Testis (tissue), 2 donors: Measurements from ENCODE around the gene STIM2.

Experiments
- POLR2A ChIP-seq: fragments of 450-650 bp; IDR thresholded peaks from one replicate; pipeline ENCODE4 v1.6.1; 2017; ENCODE audit warnings: antibody characterized with exemption, mild to moderate bottlenecking, moderate library complexity
- TF ChIP-seq, protein P1 (sequence below), 3 experiments: fragments of 450-650 bp in 2 of 3; fragments of 200-600 bp in 1 of 3; sonication (generic) in 1 of 3; IDR thresholded peaks; one replicate each; pipeline ENCODE4 v1.5.1; 2016 to 2019; ENCODE audit warnings: antibody characterized with exemption in 3 of 3, mild to moderate bottlenecking in 2 of 3, moderate library complexity in 1 of 3

DNA sequence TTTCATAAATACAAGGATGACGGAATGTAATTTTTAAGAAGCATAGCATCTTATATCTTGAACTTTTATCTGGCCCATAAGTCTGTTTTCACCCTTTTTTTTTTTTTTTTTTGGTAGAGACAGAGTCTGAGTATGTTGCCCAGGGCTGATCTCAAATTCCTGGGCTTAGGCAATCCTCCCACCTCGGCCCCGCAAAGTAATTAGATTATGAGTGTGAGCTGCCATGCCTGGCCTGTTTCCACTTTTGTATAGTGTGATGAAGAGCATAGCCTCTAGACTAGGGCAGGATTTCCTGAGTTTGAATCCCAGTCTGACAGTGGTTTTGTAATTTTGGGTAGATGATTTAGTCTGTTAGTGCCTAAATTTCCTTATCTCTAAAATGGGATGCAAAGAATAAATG, 11.0 kb downstream of the STIM2 start:
- TF ChIP-seq, protein P1, sequence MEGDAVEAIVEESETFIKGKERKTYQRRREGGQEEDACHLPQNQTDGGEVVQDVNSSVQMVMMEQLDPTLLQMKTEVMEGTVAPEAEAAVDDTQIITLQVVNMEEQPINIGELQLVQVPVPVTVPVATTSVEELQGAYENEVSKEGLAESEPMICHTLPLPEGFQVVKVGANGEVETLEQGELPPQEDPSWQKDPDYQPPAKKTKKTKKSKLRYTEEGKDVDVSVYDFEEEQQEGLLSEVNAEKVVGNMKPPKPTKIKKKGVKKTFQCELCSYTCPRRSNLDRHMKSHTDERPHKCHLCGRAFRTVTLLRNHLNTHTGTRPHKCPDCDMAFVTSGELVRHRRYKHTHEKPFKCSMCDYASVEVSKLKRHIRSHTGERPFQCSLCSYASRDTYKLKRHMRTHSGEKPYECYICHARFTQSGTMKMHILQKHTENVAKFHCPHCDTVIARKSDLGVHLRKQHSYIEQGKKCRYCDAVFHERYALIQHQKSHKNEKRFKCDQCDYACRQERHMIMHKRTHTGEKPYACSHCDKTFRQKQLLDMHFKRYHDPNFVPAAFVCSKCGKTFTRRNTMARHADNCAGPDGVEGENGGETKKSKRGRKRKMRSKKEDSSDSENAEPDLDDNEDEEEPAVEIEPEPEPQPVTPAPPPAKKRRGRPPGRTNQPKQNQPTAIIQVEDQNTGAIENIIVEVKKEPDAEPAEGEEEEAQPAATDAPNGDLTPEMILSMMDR (IDR thresholded peaks at IDR 0.05): no peak
- no peak for TF ChIP-seq POLR2A
